ENCODE results near the gene CHMP6.

Gene CHMP6

DNA sequence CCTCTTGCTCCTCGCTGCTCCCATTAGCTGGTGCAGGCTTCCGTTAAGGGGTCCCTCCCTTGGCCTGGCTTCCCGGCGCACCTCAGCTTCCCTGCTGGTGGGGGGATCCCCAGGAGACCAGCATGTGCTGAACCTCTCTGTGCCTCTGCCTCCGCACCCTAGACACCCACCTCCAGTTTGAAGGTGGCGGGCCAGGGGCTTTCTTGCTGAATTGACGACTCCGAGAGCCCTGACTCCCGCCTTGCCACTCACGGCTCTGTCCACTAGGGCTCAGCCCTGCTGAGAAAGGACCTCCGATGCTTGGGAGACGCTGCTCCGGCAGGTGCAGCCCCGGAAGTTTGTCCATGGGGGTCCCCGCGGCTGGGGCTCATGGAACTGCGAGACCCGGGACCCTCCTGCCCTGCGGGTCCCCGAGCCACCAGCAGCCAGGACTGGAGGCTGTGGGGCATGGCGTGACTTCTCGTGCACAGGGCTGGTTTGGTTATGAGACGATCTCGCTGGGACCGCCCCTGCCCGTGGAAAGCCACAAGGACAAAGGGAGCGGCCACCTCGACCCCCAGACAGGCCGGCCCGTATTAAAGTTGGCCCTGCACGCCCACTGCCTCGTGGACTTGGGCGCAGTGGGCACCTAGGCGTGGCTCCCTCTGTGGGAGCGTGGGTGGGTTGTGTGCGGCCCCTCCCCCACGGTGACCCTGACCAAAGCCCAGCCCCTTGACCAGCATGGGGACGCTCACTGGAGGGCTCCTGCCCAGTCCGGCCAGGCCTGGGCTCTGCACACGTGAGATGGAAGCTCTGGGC lies 8.1 kb downstream of the CHMP6 start:
- Histone ChIP-seq H4K8ac (ENCODE audit: low read depth, low read length) (peak overlapping the region; percentile 65), H3K9ac (ENCODE audit: low read depth, low read length, poor library complexity) (no peak overlapping the region), H3K79me1 (ENCODE audit: low read depth, low read length) (peaks cover 3% of the 10 kb centered on the region), H3K4ac (ENCODE audit: low read length) (no peak overlapping the region), H3K36me3 (replicated peaks in 1 of 2; ENCODE audit: control insufficient read depth in 2 of 2, insufficient read depth in 2 of 2, low read length in 2 of 2) (peaks cover 24 to 54% of the 10 kb centered on the region in 2 donors), H2AK5ac (ENCODE audit: low read depth, low read length) (no peak overlapping the region), H3K4me1 (ENCODE audit: control insufficient read depth in 2 of 2, insufficient read depth in 1 of 2, low read depth in 1 of 2, low read length in 2 of 2) (peaks cover 7% of the 10 kb centered on the region in 2 donors), H3K23ac (ENCODE audit: low read depth, low read length, poor library complexity) (peak overlapping the region; percentile 65), H3K4me3 (ENCODE audit: low read length in 2 of 2) (no peak overlapping the region), H4K91ac (ENCODE audit: low read depth, low read length, poor library complexity) (no peak overlapping the region), H3K14ac (ENCODE audit: low read length) (no peak overlapping the region), H3K27me3 (ENCODE audit: control insufficient read depth in 3 of 3, insufficient read depth in 3 of 3, low read depth in 1 of 3, low read length in 3 of 3) (peaks cover 0 to 7% (median 6%) of the 10 kb centered on the region in 3 experiments), H3K9me3 (replicated peaks in 1 of 2; ENCODE audit: control insufficient read depth in 2 of 2, insufficient read depth in 1 of 2, low read depth in 1 of 2, low read length in 2 of 2) (no peaks in the 10 kb centered on the region), H3K18ac (ENCODE audit: low read length) (no peak overlapping the region), H2BK120ac (ENCODE audit: low read depth, low read length) (no peak overlapping the region), H3K27ac (replicated peaks; ENCODE audit: low read length) (no peak overlapping the region), H2BK12ac (ENCODE audit: low read length) (no peak overlapping the region), H2BK5ac (ENCODE audit: low read length) (no peak overlapping the region), H2BK15ac (ENCODE audit: low read length) (no peak overlapping the region), H3K4me2 (ENCODE audit: insufficient read depth, low read length, poor library complexity, severe bottlenecking) (no peak overlapping the region), H2AFZ (ENCODE audit: low read length) (no peak overlapping the region)
- no CpG with 5 or more reads among the region's 40 CpGs for WGBS, 2 donors (ENCODE audit: extremely low coverage in 2 of 2, insufficient read length in 2 of 2, insufficient replicate concordance in 1 of 2)
- no peak for DNase-seq (ENCODE audit: low spot score)

DNA sequence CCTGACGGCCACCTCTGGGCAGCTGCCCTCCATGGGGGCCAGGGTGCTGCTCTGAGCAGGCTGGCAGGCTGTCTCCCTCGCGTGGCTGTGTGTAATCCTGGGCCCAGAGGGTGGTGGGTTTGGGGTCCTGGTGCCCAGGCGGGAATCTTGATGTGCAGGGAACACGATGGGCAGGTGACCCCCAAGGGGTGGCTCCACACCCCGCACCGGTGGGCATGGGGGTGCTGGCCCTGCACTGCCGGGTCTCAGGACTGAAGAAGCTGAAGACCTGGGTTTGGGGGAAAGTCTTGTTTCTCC lies 8.6 kb downstream of the CHMP6 start:
- no peak overlapping the region for H3K9ac ChIP-seq (ENCODE audit: low read depth, low read length, poor library complexity)

DNA sequence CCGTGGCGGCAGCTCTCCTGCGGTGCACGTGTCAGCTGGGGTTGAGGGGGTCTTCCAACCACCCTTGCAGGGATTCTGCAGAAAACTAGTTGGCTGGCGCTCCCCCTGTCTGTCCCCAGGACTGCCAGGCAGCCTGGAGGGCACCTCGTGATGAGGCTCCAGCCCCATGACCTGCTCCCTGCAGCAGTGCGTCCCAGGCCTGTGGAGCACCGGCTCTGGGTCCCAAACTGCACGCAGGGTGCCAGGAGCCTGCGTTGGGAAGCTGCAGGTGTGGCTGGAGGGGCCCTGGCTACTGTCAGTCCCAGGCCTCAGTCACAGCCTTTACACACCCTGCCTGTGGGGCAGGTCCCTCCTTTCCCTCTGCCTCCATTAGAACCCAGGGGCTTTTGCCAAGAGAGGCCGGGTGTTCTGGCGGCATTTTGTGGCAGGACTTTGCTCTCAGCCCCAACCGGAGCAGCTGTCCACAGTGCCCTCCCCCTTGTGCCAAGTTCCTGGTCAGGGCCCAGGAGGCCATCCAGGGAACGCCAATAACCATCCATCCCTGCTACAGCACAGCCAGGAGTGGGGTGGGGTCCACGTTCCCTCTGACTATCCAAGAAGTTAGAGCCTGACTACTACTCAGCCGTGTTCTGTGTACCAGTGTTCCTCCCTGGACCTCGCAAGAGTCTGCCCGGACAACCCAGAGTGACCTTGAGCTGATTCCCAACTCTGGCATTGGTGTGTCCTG lies 9.2 kb downstream of the CHMP6 start:
- Histone ChIP-seq H3K9me3 (replicated peaks in 1 of 2; ENCODE audit: control insufficient read depth in 2 of 2, insufficient read depth in 1 of 2, low read depth in 1 of 2, low read length in 2 of 2) (no peaks in the 10 kb centered on the region), H2BK12ac (ENCODE audit: low read length) (no peak overlapping the region), H3K4me2 (ENCODE audit: insufficient read depth, low read length, poor library complexity, severe bottlenecking) (no peak overlapping the region), H4K91ac (ENCODE audit: low read depth, low read length, poor library complexity) (no peak overlapping the region), H3K27ac (replicated peaks; ENCODE audit: low read length) (no peak overlapping the region), H3K79me1 (ENCODE audit: low read depth, low read length) (peaks cover 3% of the 10 kb centered on the region), H3K18ac (ENCODE audit: low read length) (no peak overlapping the region), H3K4me3 (ENCODE audit: low read length in 2 of 2) (no peak overlapping the region), H3K14ac (ENCODE audit: low read length) (peak overlapping the region; percentile 38), H2BK5ac (ENCODE audit: low read length) (no peak overlapping the region), H2AFZ (ENCODE audit: low read length) (no peak overlapping the region), H2BK120ac (ENCODE audit: low read depth, low read length) (peak overlapping the region; percentile 6), H2BK15ac (ENCODE audit: low read length) (no peak overlapping the region), H3K27me3 (ENCODE audit: control insufficient read depth in 3 of 3, insufficient read depth in 3 of 3, low read depth in 1 of 3, low read length in 3 of 3) (peaks cover 0 to 9% (median 9%) of the 10 kb centered on the region in 3 experiments), H3K9ac (ENCODE audit: low read depth, low read length, poor library complexity) (no peak overlapping the region), H3K4ac (ENCODE audit: low read length) (no peak overlapping the region), H3K36me3 (replicated peaks in 1 of 2; ENCODE audit: control insufficient read depth in 2 of 2, insufficient read depth in 2 of 2, low read length in 2 of 2) (peaks cover 20 to 44% of the 10 kb centered on the region in 2 donors), H2AK5ac (ENCODE audit: low read depth, low read length) (no peak overlapping the region), H3K4me1 (ENCODE audit: control insufficient read depth in 2 of 2, insufficient read depth in 1 of 2, low read depth in 1 of 2, low read length in 2 of 2) (peaks cover 7% of the 10 kb centered on the region in 2 donors), H3K23ac (ENCODE audit: low read depth, low read length, poor library complexity) (no peak overlapping the region), H4K8ac (ENCODE audit: low read depth, low read length) (no peak overlapping the region)
- DNase-seq (ENCODE audit: low spot score) = no peak
- WGBS, 2 donors (ENCODE audit: extremely low coverage in 2 of 2, insufficient read length in 2 of 2, insufficient replicate concordance in 1 of 2) = no CpG with 5 or more reads among the region's 18 CpGs

More for the DNA sequence above, 8.6 kb downstream of the CHMP6 start:
- Histone ChIP-seq H2BK12ac (ENCODE audit: low read length) (no peak overlapping the region), H3K9me3 (replicated peaks in 1 of 2; ENCODE audit: control insufficient read depth in 2 of 2, insufficient read depth in 1 of 2, low read depth in 1 of 2, low read length in 2 of 2) (no peaks in the 10 kb centered on the region), H2AK5ac (ENCODE audit: low read depth, low read length) (no peak overlapping the region), H3K18ac (ENCODE audit: low read length) (no peak overlapping the region), H3K23ac (ENCODE audit: low read depth, low read length, poor library complexity) (peak overlapping the region; percentile 65), H2BK5ac (ENCODE audit: low read length) (no peak overlapping the region), H2BK15ac (ENCODE audit: low read length) (no peak overlapping the region), H3K4me3 (ENCODE audit: low read length in 2 of 2) (no peak overlapping the region), H3K79me1 (ENCODE audit: low read depth, low read length) (peaks cover 3% of the 10 kb centered on the region), H2AFZ (ENCODE audit: low read length) (no peak overlapping the region), H3K4ac (ENCODE audit: low read length) (no peak overlapping the region), H3K27me3 (ENCODE audit: control insufficient read depth in 3 of 3, insufficient read depth in 3 of 3, low read depth in 1 of 3, low read length in 3 of 3) (peaks cover 0 to 9% (median 9%) of the 10 kb centered on the region in 3 experiments), H2BK120ac (ENCODE audit: low read depth, low read length) (no peak overlapping the region), H3K27ac (replicated peaks; ENCODE audit: low read length) (no peak overlapping the region), H3K4me2 (ENCODE audit: insufficient read depth, low read length, poor library complexity, severe bottlenecking) (no peak overlapping the region), H4K91ac (ENCODE audit: low read depth, low read length, poor library complexity) (no peak overlapping the region), H3K4me1 (ENCODE audit: control insufficient read depth in 2 of 2, insufficient read depth in 1 of 2, low read depth in 1 of 2, low read length in 2 of 2) (peaks cover 7% of the 10 kb centered on the region in 2 donors), H3K36me3 (replicated peaks in 1 of 2; ENCODE audit: control insufficient read depth in 2 of 2, insufficient read depth in 2 of 2, low read length in 2 of 2) (peaks cover 22 to 49% of the 10 kb centered on the region in 2 donors), H4K8ac (ENCODE audit: low read depth, low read length) (no peak overlapping the region), H3K14ac (ENCODE audit: low read length) (no peak overlapping the region)
- no peak for DNase-seq (ENCODE audit: low spot score)
- no CpG with 5 or more reads among the region's 8 CpGs for WGBS, 2 donors (ENCODE audit: extremely low coverage in 2 of 2, insufficient read length in 2 of 2, insufficient replicate concordance in 1 of 2)

DNA sequence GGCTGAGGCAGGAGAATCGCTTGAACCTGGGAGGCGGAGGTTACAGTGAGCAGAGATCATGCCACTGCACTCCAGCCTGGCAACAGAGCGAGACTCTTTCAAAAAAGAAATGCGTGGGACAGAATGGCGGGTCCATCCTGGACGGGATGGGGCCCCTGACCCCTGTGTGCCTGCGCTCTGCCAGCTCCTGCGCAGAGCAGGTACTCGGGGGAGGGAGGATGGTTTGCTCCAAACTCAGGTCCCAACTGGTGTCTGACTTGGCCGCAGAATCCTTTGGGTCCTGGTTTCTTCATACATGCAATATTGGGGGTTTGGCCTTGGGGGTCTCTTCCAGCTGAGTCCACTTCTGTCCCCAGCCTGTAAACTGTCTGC lies 10.4 kb downstream of the CHMP6 start:
- peaks cover 13 to 33% of the 10 kb centered on the region in 2 donors for H3K36me3 ChIP-seq (replicated peaks in 1 of 2; ENCODE audit: control insufficient read depth in 2 of 2, insufficient read depth in 2 of 2, low read length in 2 of 2)
- H4K8ac ChIP-seq (ENCODE audit: low read depth, low read length) = no peak overlapping the region
- no peak overlapping the region for H4K91ac ChIP-seq (ENCODE audit: low read depth, low read length, poor library complexity)
- H2BK120ac ChIP-seq (ENCODE audit: low read depth, low read length) = no peak overlapping the region
- peak overlapping the region; percentile 27 for H3K23ac ChIP-seq (ENCODE audit: low read depth, low read length, poor library complexity)
- no peak for DNase-seq (ENCODE audit: low spot score)
- no peak overlapping the region for H2AFZ ChIP-seq (ENCODE audit: low read length)
- no peak overlapping the region for H3K18ac ChIP-seq (ENCODE audit: low read length)
- H3K27ac ChIP-seq (replicated peaks; ENCODE audit: low read length) = no peak overlapping the region
- no peak overlapping the region for H2BK15ac ChIP-seq (ENCODE audit: low read length)
- H2BK12ac ChIP-seq (ENCODE audit: low read length) = no peak overlapping the region
- H2BK5ac ChIP-seq (ENCODE audit: low read length) = no peak overlapping the region
- no peak overlapping the region for H3K4me2 ChIP-seq (ENCODE audit: insufficient read depth, low read length, poor library complexity, severe bottlenecking)
- H3K4me1 ChIP-seq (ENCODE audit: control insufficient read depth in 2 of 2, insufficient read depth in 1 of 2, low read depth in 1 of 2, low read length in 2 of 2) = peaks cover 7% of the 10 kb centered on the region in 2 donors
- no peak overlapping the region for H3K9ac ChIP-seq (ENCODE audit: low read depth, low read length, poor library complexity)
- H3K9me3 ChIP-seq (replicated peaks in 1 of 2; ENCODE audit: control insufficient read depth in 2 of 2, insufficient read depth in 1 of 2, low read depth in 1 of 2, low read length in 2 of 2) = peaks cover 0 to 2% of the 10 kb centered on the region in 2 donors
- H3K4ac ChIP-seq (ENCODE audit: low read length) = no peak overlapping the region
- peaks cover 0 to 11% (median 9%) of the 10 kb centered on the region in 3 experiments for H3K27me3 ChIP-seq (ENCODE audit: control insufficient read depth in 3 of 3, insufficient read depth in 3 of 3, low read depth in 1 of 3, low read length in 3 of 3)
- H3K14ac ChIP-seq (ENCODE audit: low read length) = no peak overlapping the region
- no peak overlapping the region for H3K4me3 ChIP-seq (ENCODE audit: low read length in 2 of 2)
- H2AK5ac ChIP-seq (ENCODE audit: low read depth, low read length) = no peak overlapping the region
- no CpG with 5 or more reads among the region's 10 CpGs for WGBS, 2 donors (ENCODE audit: extremely low coverage in 2 of 2, insufficient read length in 2 of 2, insufficient replicate concordance in 1 of 2)
- peaks cover under 1% of the 10 kb centered on the region for H3K79me1 ChIP-seq (ENCODE audit: low read depth, low read length)
